HCT116 (cell line): Measurements from ENCODE around the gene ACCS.

Experiments
- CTCF ChIP-seq, 3 experiments: fragments of 200-600 bp in 1 of 3; sonication (generic) in 1 of 3; IDR thresholded peaks in 2 of 3; conservative IDR thresholded peaks in 1 of 3; 2 replicates each; pipeline ENCODE4 v1.5.1; 2012 to 2017; ENCODE audit warnings: low read depth in 2 of 3, low read length in 2 of 3, antibody characterized with exemption in 1 of 3, borderline replicate concordance in 1 of 3, control low read depth in 1 of 3, mild to moderate bottlenecking in 1 of 3, mixed read lengths in 1 of 3, mixed run types in 1 of 3, moderate library complexity in 1 of 3; ENCODE audit not compliant: insufficient read depth in 1 of 3
- EZH2 ChIP-seq: fragments of 200-600 bp; sonication (generic); IDR thresholded peaks from 2 replicates; pipeline ENCODE4 v1.6.1; 2017; ENCODE audit warnings: antibody characterized with exemption, mixed run types

GRCh38 chr11:44024977-44025376, 41.1 kb upstream of the ACCS start:
- TF ChIP-seq CTCF (IDR thresholded peaks at IDR 0.05 in 2 of 3, conservative IDR thresholded peaks at IDR 0.05 in 1 of 3; ENCODE audit: borderline replicate concordance in 1 of 3, insufficient read depth in 1 of 3, low read depth in 2 of 3, low read length in 2 of 3) (no peak), EZH2 (no peak)
